Activated CD8-positive, alpha-beta memory T cell treated with anti-CD3 and anti-CD28 coated beads, Interleukin-2, amount 50 U/mL, for 1 hour (primary cell): ENCODE data around the gene HADHB.
"Not testable (repeated sequence)": the region's sequence is repeated elsewhere in the genome, so short reads cannot be mapped to it uniquely, and the experiment has no call there.

Experiments used
- DNase-seq: peaks from one replicate; pipeline ENCODE4 v3.0.0-alpha.2; 2020; ENCODE audit errors: extremely low read depth

HADHB gene

DNA sequence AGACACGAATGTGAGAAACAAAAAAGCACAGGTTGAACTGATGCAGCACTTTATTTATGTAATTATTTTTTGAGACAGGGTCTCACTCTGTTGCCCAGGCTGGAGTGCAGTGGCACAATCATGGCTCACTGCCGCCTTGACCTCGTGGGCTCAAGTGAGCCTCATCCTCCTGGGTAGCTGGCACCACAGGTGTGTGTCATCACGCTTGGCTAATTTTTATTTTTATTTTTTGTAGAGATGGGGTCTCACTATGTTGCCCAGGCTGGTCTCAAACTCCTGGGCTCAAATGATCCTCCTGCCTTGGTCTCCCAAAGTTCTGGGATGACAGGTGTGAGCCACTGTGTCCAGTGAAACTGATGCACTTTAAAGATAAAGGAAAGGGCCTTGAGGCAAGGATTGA lies 84.3 kb downstream of the HADHB start:
- DNase-seq, result not testable (repeated sequence)

DNA sequence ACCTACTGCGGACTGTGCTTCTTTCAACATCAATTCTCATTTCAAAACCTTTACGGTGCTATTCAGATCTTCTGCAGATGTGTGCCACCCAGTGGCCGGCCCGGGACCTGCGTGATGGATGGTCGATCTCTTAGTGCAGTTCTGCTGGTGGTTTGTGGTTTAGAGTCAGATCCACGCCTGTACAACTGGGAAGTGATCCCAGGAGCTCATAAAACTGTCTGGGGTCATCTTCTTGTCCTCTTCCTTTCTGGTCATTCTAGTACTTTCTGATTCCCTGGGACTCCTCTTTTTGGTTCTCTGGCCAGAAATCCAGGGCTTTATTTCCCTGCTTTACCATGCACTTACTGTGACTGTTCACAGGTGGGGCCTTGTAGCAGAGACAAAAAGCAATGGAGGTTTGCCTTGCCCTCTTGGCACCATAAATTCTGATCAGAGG lies 85.4 kb downstream of the HADHB start:
- peak; percentile 47 for DNase-seq

DNA sequence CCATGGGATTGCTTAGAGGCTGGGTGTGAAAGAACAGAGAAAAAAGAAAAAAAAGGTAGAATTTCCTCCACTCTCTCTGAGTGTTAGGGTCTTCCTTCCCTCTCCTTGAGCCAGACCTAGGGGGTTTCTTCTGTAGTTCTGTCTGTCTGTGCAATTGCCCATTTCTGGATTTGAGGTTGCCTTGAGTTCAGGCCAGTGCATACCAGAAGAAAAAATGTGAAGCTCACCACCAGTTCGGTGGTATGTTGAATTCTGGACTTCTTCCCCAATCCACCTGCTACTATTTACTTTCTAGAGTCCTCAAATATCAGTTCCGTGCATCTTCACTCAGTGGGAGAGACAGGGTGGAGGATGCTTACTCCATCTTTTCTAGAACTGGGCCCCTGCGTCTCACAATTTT lies 85.9 kb downstream of the HADHB start:
- no peak for DNase-seq

DNA sequence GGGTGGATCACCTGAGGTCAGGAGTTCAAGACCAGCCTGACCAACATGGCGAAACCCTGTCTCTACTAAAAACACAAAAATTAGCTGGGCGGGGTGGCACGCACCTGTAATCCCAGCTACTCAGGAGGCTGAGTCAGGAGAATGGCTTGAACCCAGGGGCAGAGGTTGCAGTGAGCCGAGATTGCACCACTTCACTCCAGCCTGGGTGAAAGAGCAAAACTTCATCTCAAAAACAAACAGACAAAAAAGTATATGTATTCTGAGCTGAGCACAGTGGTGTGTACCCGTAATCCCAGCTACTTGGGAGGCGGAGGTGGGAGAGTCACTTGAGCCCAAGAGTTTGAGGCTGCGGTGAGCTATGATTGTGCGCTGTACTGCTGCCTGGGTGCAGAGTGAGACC lies 86.6 kb downstream of the HADHB start:
- DNase-seq, result not testable (repeated sequence)

DNA sequence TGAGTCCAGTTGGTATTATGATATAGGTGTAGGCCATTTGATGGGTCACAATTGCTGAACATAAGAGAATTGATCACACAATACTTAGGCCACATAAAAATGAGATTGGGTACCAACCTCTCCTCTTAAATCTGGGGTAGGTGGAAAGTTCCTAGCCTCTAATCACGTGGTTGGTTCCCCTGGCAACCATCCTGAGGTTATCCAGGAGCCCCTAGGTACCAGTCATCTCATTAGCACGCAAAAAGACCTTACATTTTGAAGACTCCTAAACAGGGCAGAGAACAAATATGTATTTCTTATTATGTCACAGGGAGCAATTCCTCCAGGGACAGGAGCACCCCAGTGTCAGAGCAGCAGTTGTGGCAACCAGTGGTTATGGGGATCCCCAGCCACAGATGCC lies 88.6 kb downstream of the HADHB start:
- no peak for DNase-seq

DNA sequence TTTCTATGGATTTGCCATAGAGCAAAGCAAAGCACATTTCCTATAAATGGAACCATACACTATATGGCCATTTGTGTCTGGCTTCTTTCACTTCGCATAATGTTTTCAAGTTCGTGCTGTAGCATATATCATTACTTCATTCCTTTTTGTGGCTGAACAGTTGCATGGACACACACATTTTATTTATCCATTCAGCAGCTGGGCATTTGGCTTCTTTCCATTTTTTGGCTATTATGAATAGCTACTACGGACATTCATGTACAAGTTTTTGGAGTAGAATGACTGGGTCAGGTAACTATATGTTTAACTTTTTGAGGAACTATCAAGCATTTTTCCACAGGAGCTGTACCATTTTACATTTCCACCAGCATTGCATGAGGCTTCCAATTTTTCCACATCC lies 90.5 kb downstream of the HADHB start:
- DNase-seq, result no peak

DNA sequence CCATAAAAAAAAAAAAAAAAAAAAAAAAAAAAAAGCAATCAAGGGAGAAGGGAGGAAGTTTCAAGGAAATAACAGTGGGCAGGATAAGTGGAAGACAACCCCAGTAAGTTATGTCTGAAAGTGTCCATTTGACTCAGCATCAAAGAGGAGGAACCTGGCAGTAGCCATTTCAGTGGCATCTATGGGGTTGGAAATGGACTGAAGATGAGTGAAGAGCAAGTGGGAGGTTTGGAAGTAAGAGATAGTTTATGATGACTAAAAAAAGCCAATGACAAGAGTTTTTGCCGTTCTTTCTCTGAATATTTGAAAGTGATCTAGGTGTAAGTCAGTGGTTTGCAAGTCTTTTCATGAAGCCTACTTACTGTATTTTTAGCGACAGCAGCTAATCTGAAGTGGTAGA lies 92.0 kb downstream of the HADHB start:
- no peak for DNase-seq

DNA sequence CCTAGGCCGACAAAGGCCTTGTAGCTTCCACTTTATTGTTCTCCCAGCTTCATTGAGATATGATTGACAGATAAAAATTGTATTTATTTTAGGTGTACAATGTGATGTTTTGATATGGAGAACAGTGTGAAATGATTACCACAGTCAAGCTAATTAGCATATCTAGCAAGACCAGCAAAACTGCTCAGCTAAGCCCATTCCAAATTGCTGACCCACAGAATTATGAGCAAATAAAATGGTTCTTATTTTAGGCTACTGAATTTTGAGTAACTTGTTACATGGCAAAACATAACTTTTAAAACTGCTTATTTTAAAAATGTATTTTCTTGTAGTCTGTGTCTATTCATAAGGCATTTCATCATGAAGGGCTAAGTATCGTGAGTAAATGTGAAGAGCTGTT lies 92.6 kb downstream of the HADHB start:
- DNase-seq, result no peak
